Mammary epithelial cell (primary cell): Measurements from ENCODE around the gene UGT2B17.
"Not testable (repeated sequence)": the region's sequence is repeated elsewhere in the genome, so short reads cannot be mapped to it uniquely, and the experiment has no call there.

ENCODE experiments used
- EZH2 ChIP-seq: IDR thresholded peaks from 2 replicates; pipeline ENCODE4 v1.6.1; 2012; ENCODE audit warnings: low read length, inconsistent platforms, borderline replicate concordance
- TF ChIP-seq, protein P1 (sequence below), 2 donors: IDR thresholded peaks in 1 of 2; conservative IDR thresholded peaks in 1 of 2; 2 replicates each; pipeline ENCODE4 v1.5.1; 2011 to 2012; ENCODE audit warnings: inconsistent platforms in 2 of 2, low read length in 2 of 2, mild to moderate bottlenecking in 2 of 2, control low read depth in 1 of 2, low read depth in 1 of 2; ENCODE audit not compliant: insufficient read depth in 1 of 2; ENCODE audit errors: extremely low read depth in 1 of 2

GRCh38 chr4:68553830-68554229, 22.3 kb downstream of the UGT2B17 start:
- TF ChIP-seq, protein P1, sequence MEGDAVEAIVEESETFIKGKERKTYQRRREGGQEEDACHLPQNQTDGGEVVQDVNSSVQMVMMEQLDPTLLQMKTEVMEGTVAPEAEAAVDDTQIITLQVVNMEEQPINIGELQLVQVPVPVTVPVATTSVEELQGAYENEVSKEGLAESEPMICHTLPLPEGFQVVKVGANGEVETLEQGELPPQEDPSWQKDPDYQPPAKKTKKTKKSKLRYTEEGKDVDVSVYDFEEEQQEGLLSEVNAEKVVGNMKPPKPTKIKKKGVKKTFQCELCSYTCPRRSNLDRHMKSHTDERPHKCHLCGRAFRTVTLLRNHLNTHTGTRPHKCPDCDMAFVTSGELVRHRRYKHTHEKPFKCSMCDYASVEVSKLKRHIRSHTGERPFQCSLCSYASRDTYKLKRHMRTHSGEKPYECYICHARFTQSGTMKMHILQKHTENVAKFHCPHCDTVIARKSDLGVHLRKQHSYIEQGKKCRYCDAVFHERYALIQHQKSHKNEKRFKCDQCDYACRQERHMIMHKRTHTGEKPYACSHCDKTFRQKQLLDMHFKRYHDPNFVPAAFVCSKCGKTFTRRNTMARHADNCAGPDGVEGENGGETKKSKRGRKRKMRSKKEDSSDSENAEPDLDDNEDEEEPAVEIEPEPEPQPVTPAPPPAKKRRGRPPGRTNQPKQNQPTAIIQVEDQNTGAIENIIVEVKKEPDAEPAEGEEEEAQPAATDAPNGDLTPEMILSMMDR (conservative IDR thresholded peaks at IDR 0.05 in 1 of 2, IDR thresholded peaks at IDR 0.05 in 1 of 2; ENCODE audit: extremely low read depth in 1 of 2, insufficient read depth in 1 of 2, low read depth in 1 of 2, low read length in 2 of 2): not testable (repeated sequence)
- not testable (repeated sequence) for TF ChIP-seq EZH2
